ENCODE measurements around the gene CD40LG. TPM values are rescaled to one million over a fixed set of nuclear protein-coding genes. Genes with fewer than 3 reads are reported as not detected.

Gene CD40LG
- total RNA-seq, 1 donor from 2014 or later = not detected

DNA sequence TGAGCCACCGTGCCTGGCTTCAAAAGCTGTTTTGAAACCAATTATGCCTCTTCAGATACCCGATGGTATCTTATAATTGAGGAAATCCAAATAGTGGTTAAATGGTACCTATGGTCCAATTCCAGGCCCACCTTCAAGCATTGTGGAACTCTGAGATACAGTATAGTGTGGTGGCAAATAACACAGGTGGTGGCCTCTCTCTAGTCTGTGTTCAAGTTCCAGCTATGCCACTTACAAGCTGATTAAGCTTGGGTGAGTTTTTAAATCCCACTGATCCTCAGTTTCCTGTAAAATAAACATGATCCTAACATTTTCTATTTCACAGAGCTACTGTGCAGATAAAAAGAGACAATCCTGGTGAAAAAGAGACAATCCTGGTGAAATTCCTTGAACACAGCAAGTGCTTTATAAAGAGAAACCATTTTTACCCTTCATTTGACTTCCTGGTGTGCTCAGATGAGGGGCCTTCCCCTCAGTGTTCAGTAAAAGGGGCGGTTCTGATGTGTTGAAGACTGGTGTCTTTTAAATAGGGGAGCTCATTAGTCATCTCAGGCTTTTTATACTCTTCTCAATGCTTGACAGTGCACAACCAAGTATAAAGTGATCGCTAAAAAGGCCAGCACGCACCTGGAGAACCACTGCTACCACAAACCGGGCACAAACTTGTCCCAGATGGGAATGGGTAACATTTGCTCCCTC, 30.8 kb upstream of the CD40LG start:
- no peak overlapping the region for H3K27ac Mint-ChIP-seq (ENCODE audit: unreplicated experiment)

DNA sequence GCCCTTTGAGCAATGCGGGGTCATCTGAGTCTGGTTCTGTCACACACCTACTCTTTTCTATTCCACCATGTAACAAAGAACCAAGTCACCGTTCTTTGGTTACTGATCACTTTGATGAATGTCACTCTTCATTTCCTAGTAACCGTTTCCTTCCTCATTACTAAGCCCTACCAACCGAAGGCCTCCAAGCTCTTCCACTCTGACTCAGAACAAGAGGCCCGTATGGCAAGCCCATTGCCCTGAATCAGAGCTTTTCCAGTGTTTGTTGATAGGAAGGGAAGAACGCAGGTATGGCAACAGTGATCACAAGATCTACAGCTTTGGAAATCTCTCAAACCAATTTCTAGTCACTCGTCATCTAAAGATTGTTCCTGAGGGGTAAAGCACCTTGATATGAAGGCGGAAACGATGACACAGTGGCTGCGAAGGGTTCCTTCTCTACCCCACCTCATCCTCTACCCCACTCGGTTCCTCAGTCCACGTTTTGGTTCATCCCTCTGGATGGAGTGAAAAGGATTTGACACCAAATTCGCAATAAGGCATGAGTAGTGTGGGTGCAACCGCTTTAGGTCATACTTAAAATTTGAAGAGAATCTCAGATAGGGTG, 28.0 kb upstream of the CD40LG start:
- no peaks in the 10 kb centered on the region for H3K27me3 Mint-ChIP-seq (ENCODE audit: unreplicated experiment)
- no peak overlapping the region for H3K4me3 Mint-ChIP-seq (ENCODE audit: unreplicated experiment)
- TF ChIP-seq, protein P1, sequence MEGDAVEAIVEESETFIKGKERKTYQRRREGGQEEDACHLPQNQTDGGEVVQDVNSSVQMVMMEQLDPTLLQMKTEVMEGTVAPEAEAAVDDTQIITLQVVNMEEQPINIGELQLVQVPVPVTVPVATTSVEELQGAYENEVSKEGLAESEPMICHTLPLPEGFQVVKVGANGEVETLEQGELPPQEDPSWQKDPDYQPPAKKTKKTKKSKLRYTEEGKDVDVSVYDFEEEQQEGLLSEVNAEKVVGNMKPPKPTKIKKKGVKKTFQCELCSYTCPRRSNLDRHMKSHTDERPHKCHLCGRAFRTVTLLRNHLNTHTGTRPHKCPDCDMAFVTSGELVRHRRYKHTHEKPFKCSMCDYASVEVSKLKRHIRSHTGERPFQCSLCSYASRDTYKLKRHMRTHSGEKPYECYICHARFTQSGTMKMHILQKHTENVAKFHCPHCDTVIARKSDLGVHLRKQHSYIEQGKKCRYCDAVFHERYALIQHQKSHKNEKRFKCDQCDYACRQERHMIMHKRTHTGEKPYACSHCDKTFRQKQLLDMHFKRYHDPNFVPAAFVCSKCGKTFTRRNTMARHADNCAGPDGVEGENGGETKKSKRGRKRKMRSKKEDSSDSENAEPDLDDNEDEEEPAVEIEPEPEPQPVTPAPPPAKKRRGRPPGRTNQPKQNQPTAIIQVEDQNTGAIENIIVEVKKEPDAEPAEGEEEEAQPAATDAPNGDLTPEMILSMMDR (IDR thresholded peaks at IDR 0.05; ENCODE audit: unreplicated experiment) = no peak
- H3K9me3 Mint-ChIP-seq (ENCODE audit: unreplicated experiment) = no peaks in the 10 kb centered on the region
- DNase-seq (ENCODE audit: low spot score) = no peak
- H3K36me3 Mint-ChIP-seq (ENCODE audit: low read depth, unreplicated experiment) = no peaks in the 10 kb centered on the region
- no peak overlapping the region for H3K27ac Mint-ChIP-seq (ENCODE audit: unreplicated experiment)
- H3K4me1 Mint-ChIP-seq (ENCODE audit: unreplicated experiment) = no peaks in the 10 kb centered on the region

More for the DNA sequence above, 30.8 kb upstream of the CD40LG start:
- DNase-seq (ENCODE audit: low spot score) = no peak
- no peaks in the 10 kb centered on the region for H3K9me3 Mint-ChIP-seq (ENCODE audit: unreplicated experiment)
- no peak overlapping the region for H3K4me3 Mint-ChIP-seq (ENCODE audit: unreplicated experiment)
- no peaks in the 10 kb centered on the region for H3K4me1 Mint-ChIP-seq (ENCODE audit: unreplicated experiment)
- H3K27me3 Mint-ChIP-seq (ENCODE audit: unreplicated experiment) = no peaks in the 10 kb centered on the region
- TF ChIP-seq, protein P1 (IDR thresholded peaks at IDR 0.05; ENCODE audit: unreplicated experiment) = no peak
- H3K36me3 Mint-ChIP-seq (ENCODE audit: low read depth, unreplicated experiment) = no peaks in the 10 kb centered on the region

DNA sequence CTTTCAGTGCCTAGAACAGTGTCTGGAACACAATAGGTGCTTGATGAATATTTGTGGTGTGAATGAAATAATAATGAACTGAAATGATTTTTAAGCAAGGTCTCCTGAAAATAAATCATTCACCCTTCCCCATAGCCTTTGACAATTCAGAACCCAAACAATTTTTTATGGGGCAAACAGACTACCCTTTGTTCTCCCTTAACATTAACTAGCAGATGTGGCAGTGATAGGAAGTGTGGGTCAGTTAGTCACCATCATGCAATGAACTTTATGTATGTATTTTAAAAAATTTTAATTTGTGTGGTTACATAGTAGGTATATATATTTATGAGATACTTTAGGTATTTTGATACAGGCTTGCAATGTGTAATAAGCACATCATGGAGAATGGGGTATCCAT, 27.2 kb upstream of the CD40LG start:
- H3K4me3 Mint-ChIP-seq (ENCODE audit: unreplicated experiment) = no peak overlapping the region

DNA sequence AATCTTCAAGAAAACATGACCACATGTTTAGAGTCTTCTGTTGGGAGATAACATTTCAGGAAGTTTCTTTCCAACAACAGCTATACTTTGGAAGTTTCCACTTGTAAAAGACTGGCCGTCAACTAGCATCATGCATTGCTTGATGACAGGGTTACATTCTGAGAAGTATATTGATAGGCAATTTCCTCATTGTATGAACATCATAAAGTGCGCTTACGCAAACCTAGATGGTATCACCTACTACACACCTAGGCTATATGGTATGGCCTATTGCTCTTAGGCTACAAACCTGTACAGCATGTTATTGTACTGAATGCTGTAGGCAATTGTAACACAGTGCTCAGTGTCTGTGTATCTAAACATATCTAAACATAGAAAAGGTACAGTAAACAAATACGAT, 25.4 kb upstream of the CD40LG start:
- TF ChIP-seq, protein P1 (IDR thresholded peaks at IDR 0.05; ENCODE audit: unreplicated experiment) = no peak
- H3K27ac Mint-ChIP-seq (ENCODE audit: unreplicated experiment) = no peak overlapping the region
- no peaks in the 10 kb centered on the region for H3K4me1 Mint-ChIP-seq (ENCODE audit: unreplicated experiment)
- no peaks in the 10 kb centered on the region for H3K27me3 Mint-ChIP-seq (ENCODE audit: unreplicated experiment)
- H3K9me3 Mint-ChIP-seq (ENCODE audit: unreplicated experiment) = no peaks in the 10 kb centered on the region
- no peaks in the 10 kb centered on the region for H3K36me3 Mint-ChIP-seq (ENCODE audit: low read depth, unreplicated experiment)
- no peak for DNase-seq (ENCODE audit: low spot score)
- H3K4me3 Mint-ChIP-seq (ENCODE audit: unreplicated experiment) = no peak overlapping the region

More for the DNA sequence above, 27.2 kb upstream of the CD40LG start:
- Mint-ChIP-seq H3K9me3 (ENCODE audit: unreplicated experiment) (no peaks in the 10 kb centered on the region), H3K27ac (ENCODE audit: unreplicated experiment) (no peak overlapping the region), H3K4me1 (ENCODE audit: unreplicated experiment) (no peaks in the 10 kb centered on the region), H3K36me3 (ENCODE audit: low read depth, unreplicated experiment) (no peaks in the 10 kb centered on the region), H3K27me3 (ENCODE audit: unreplicated experiment) (no peaks in the 10 kb centered on the region)
- TF ChIP-seq, protein P1 (IDR thresholded peaks at IDR 0.05; ENCODE audit: unreplicated experiment) = no peak
- DNase-seq (ENCODE audit: low spot score) = no peak

DNA sequence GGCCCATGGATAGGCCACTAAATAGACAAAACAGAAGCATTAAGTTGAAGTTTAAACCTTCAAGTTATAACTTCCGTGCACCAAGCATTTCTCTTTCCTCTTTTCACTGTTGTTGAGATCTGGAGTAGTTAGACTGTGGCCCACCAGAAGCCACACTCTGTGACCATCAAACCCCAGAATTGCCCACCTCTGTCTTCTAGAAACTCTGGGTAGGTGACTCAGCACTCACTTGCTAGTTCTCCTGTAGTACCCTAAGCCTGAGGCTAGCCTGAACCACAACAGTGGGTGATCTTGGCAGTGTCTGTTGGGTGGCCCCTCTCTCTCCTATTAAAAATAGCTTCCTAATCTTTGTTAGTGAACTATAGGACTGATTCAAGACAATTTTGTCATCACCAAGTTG, 24.6 kb upstream of the CD40LG start:
- Mint-ChIP-seq H3K27me3 (ENCODE audit: unreplicated experiment) (no peaks in the 10 kb centered on the region), H3K4me1 (ENCODE audit: unreplicated experiment) (no peaks in the 10 kb centered on the region), H3K36me3 (ENCODE audit: low read depth, unreplicated experiment) (no peaks in the 10 kb centered on the region), H3K9me3 (ENCODE audit: unreplicated experiment) (no peaks in the 10 kb centered on the region), H3K27ac (ENCODE audit: unreplicated experiment) (no peak overlapping the region), H3K4me3 (ENCODE audit: unreplicated experiment) (no peak overlapping the region)
- TF ChIP-seq, protein P1 (IDR thresholded peaks at IDR 0.05; ENCODE audit: unreplicated experiment) = no peak
- DNase-seq (ENCODE audit: low spot score) = no peak
